SK-N-SH (cell line): Measurements from ENCODE around the gene TRIM66. TPM values are rescaled to one million over a fixed set of nuclear protein-coding genes. Genes with fewer than 3 reads are reported as not detected.

Experiments used
- CTCF ChIA-PET: fragments of 300-600, 350-600 bp; formaldehyde crosslinking; extraction: SDS; loops from one replicate; lab custom pipeline; 2021; lab: Yijun Ruan, JAX
- POLR2A ChIA-PET: fragments of 350-600 bp; sonication (Branson Sonifier 250); formaldehyde crosslinking; extraction: SDS; loops from one replicate; lab custom pipeline; 2020; ENCODE audit warnings: antibody characterized with exemption, inconsistent platforms; lab: Yijun Ruan, JAX
- DNase-seq: peaks from one replicate; pipeline ENCODE4 v3.0.0; 2012
- H2AFZ ChIP-seq: fragments of 200-600 bp; sonication (generic); 2 replicates; pipeline ENCODE4 v1.8.1; 2016; ENCODE audit warnings: antibody characterized with exemption, mild to moderate bottlenecking, low read depth
- H3F3A ChIP-seq: fragments of 200-600 bp; sonication (generic); replicated peaks from 2 replicates; pipeline ENCODE3; 2016; ENCODE audit warnings: antibody characterized with exemption, mild to moderate bottlenecking; ENCODE audit not compliant: insufficient read depth
- H3K27ac ChIP-seq, 2 experiments: fragments of 200-500 bp in 1 of 2; fragments of 200-600 bp in 1 of 2; sonication (Bioruptor generic) in 1 of 2; sonication (generic), shearing (Covaris generic) in 1 of 2; 2 replicates each; pipeline versions ENCODE4 v1.5.1 to v1.6.1; 2014 to 2016; ENCODE audit warnings: low read depth in 2 of 2, inconsistent platforms in 1 of 2, low read length in 1 of 2, mild to moderate bottlenecking in 1 of 2, mixed read lengths in 1 of 2
- H3K27me3 ChIP-seq: fragments of 200-600 bp; sonication (generic), shearing (Covaris generic); 2 replicates; pipeline ENCODE4 v1.6.1; 2016; ENCODE audit warnings: mixed run types; ENCODE audit not compliant: insufficient read depth
- H3K36me3 ChIP-seq, 2 experiments: fragments of 200-500 bp in 1 of 2; fragments of 200-600 bp in 1 of 2; sonication (Bioruptor generic) in 1 of 2; sonication (generic) in 1 of 2; replicated peaks in 1 of 2; 2 replicates each; pipeline versions ENCODE3 to v1.5.1; 2014 to 2016; ENCODE audit warnings: low read length in 1 of 2, mild to moderate bottlenecking in 1 of 2; ENCODE audit not compliant: insufficient read depth in 2 of 2, control insufficient read depth in 1 of 2
- H3K4me1 ChIP-seq, 2 experiments: fragments of 200-500 bp in 1 of 2; fragments of 200-600 bp in 1 of 2; sonication (Bioruptor generic) in 1 of 2; sonication (generic), shearing (Covaris generic) in 1 of 2; 2 replicates each; pipeline versions ENCODE4 v1.5.1 to v1.6.1; 2014 to 2016; ENCODE audit warnings: low read depth in 1 of 2, low read length in 1 of 2, mixed run types in 1 of 2; ENCODE audit not compliant: insufficient read depth in 2 of 2, control insufficient read depth in 1 of 2
- H3K4me2 ChIP-seq: fragments of 200-600 bp; sonication (generic), shearing (Covaris generic); 2 replicates; pipeline ENCODE4 v1.6.1; 2017; ENCODE audit warnings: mixed run types
- H3K4me3 ChIP-seq, 2 experiments: fragments of 200-500 bp in 1 of 2; fragments of 200-600 bp in 1 of 2; sonication (Bioruptor generic) in 1 of 2; sonication (generic), shearing (Covaris generic) in 1 of 2; 2 replicates each; pipeline versions ENCODE4 v1.5.1 to v1.8.1; 2014 to 2016; ENCODE audit warnings: low read depth in 2 of 2, inconsistent platforms in 1 of 2, low read length in 1 of 2, mild to moderate bottlenecking in 1 of 2, mixed read lengths in 1 of 2, moderate library complexity in 1 of 2
- H3K79me2 ChIP-seq: fragments of 200-600 bp; sonication (generic); 2 replicates; pipeline ENCODE4 v1.8.1; 2017; ENCODE audit warnings: mild to moderate bottlenecking; ENCODE audit not compliant: insufficient read depth
- H3K9ac ChIP-seq: fragments of 200-600 bp; sonication (generic); 2 replicates; pipeline ENCODE4 v1.6.1; 2017; ENCODE audit warnings: mixed run types
- H3K9me2 ChIP-seq: fragments of 200-600 bp; sonication (generic); 2 replicates; pipeline ENCODE4 v1.6.1; 2017; ENCODE audit warnings: mixed run types
- H3K9me3 ChIP-seq: fragments of 200-600 bp; sonication (generic); 2 replicates; pipeline ENCODE4 v1.6.1; 2017; ENCODE audit warnings: mixed run types, mild to moderate bottlenecking, moderate library complexity
- H4K20me1 ChIP-seq: fragments of 200-600 bp; sonication (generic); 2 replicates; pipeline ENCODE4 v1.6.1; 2017; ENCODE audit warnings: mild to moderate bottlenecking, mixed run types; ENCODE audit not compliant: insufficient read depth
- ELF1 ChIP-seq: IDR thresholded peaks from 2 replicates; pipeline ENCODE4 v1.4.0; 2012
- EP300 ChIP-seq, 2 experiments: IDR thresholded peaks; 2 replicates each; pipeline versions ENCODE4 v1.4.0 to v1.6.1; 2012; ENCODE audit warnings: borderline replicate concordance in 1 of 2, low read depth in 1 of 2, low read length in 1 of 2
- FOSL2 ChIP-seq: IDR thresholded peaks from 2 replicates; pipeline ENCODE4 v1.4.0; 2012; ENCODE audit warnings: low read depth, mild to moderate bottlenecking, moderate library complexity, borderline replicate concordance
- FOXM1 ChIP-seq: IDR thresholded peaks from 2 replicates; pipeline ENCODE4 v1.4.0; 2012; ENCODE audit warnings: low read depth, mild to moderate bottlenecking
- IRF3 ChIP-seq: fragments of 150-350 bp; IDR thresholded peaks from 2 replicates; pipeline ENCODE4 v1.6.1; 2016; ENCODE audit warnings: mild to moderate bottlenecking, low read depth, low read length
- JUND ChIP-seq: IDR thresholded peaks from 2 replicates; pipeline ENCODE4 v1.4.0; 2012
- NFIC ChIP-seq: IDR thresholded peaks from 2 replicates; pipeline ENCODE4 v1.4.0; 2012; ENCODE audit warnings: borderline replicate concordance
- RFX5 ChIP-seq: IDR thresholded peaks from 2 replicates; pipeline ENCODE4 v1.6.1; 2012; ENCODE audit warnings: mild to moderate bottlenecking, improper control_type of control experiment, low read length
- RXRA ChIP-seq: IDR thresholded peaks from 2 replicates; pipeline ENCODE4 v1.4.0; 2012; ENCODE audit warnings: low read depth, mild to moderate bottlenecking, borderline replicate concordance
- SMC3 ChIP-seq: IDR thresholded peaks from 2 replicates; pipeline ENCODE4 v1.6.1; 2012; ENCODE audit warnings: low read depth, low read length, improper control_type of control experiment
- YY1 ChIP-seq: IDR thresholded peaks from 2 replicates; pipeline ENCODE4 v1.4.0; 2012; ENCODE audit warnings: low read depth, mild to moderate bottlenecking
- WGBS: methylation state at CpG from one replicate; pipeline ENCODE4 v1.1.6; 2017; ENCODE audit warnings: low lambda C conversion rate; 5-methylcytosine and 5-hydroxymethylcytosine counted together
- polyA plus RNA-seq, 3 experiments: library from polyadenylated mRNA; depleted of rRNA; stranded (reverse); fragments of >200 nt; gene quantifications; 2 replicates each; pipeline ENCODE4 v1.2.3, GENCODE V29; 2012
- TF ChIP-seq, protein P1 (sequence below): IDR thresholded peaks from 2 replicates; pipeline ENCODE4 v1.6.1; 2012; ENCODE audit warnings: mild to moderate bottlenecking, low read depth, low read length, moderate library complexity
- TF ChIP-seq, protein P2 (sequence below): IDR thresholded peaks from 2 replicates; pipeline ENCODE4 v1.4.0; 2012; ENCODE audit warnings: low read depth, borderline replicate concordance

The TRIM66 gene
- polyA plus RNA-seq, 1 of the 3 experiments (the other 2 are of a cell fraction) = 6.4 TPM

DNA sequence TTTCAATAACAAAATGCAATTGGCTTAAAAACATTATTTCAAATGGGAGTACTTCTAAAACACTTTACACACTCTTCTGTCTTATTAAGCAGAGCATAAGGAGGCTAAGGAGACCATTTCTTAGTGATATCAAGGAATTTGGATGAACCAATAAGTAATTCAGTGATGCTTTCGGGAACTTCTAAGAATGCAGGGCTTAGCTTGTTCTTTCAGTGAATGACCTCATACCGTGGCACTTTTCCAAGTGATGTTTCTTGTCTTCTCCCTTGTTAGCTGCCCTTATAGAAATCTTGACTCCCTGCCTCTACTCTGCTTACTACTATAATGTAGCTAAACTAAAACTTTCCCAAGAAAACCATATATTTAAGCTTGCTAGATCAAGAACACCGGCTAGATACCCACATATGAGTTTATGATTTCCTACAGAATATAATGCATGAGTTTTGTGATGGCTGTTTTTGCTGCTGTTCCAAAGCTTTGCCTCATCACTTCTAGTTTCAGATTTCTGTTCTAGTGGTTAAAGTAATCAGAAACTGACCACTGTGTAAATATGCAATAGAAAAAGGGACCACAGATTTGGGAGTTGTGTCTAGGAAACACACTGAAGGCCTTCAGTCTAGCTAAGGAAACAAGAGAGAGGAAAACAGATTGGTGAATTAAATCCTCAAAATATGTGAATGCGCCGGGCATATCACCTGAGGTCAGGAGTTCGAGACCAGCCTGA is 50.9 kb downstream of the TRIM66 start:
- H4K20me1 ChIP-seq = no peaks in the 10 kb centered on the region
- H3K9me3 ChIP-seq = no peaks in the 10 kb centered on the region
- no peak overlapping the region for H3K9ac ChIP-seq
- no peaks in the 10 kb centered on the region for H3K4me1 ChIP-seq
- CTCF ChIA-PET = interaction anchor here (1.0 kb wide), 1 partner anchor 15 kb away, joined by 4 read pairs; no protein-coding TSS in a partner anchor
- WGBS = 83% methylated on average over 6 of the region's 6 CpGs
- no peak overlapping the region for H2AFZ ChIP-seq
- peak overlapping the region in 1 of 2 experiments; percentile 33; a peak in 1 of 4 replicates for H3K27ac ChIP-seq
- no peak overlapping the region for H3K4me3 ChIP-seq
- no peaks in the 10 kb centered on the region for H3K9me2 ChIP-seq
- H3K27me3 ChIP-seq = no peaks in the 10 kb centered on the region
- H3K79me2 ChIP-seq = no peaks in the 10 kb centered on the region
- POLR2A ChIA-PET = interaction anchor here (0.6 kb wide), 1 partner anchor 25 kb away, joined by 3 read pairs; no protein-coding TSS in a partner anchor
- TF ChIP-seq JUND = no peak
- peak; percentile 57; the same call in 1 of the 2 replicates for TF ChIP-seq NFIC
- no peak overlapping the region for H3K4me2 ChIP-seq
- H3F3A ChIP-seq = no peaks in the 10 kb centered on the region
- H3K36me3 ChIP-seq = peaks cover 13 to 16% of the 10 kb centered on the region in 2 experiments
- no peak for DNase-seq

DNA sequence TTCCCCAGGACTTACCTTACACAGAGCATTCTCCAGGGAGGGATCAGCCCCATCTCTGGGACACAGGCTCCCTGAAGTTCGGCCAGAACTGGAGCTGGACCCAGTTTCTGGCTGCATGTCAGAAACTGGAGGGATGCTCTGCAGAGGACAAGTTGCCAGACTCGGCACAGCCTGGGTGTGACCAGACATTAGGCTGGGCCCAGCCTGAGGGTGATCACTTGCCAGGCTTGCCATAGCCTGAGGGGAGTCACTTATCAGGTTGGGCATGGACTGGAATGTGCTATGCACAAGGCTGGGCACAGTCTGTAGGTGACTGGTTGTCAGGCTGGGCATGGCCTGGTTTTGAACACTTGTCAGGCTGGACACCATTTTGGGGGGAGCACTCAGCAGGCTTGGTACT is 57.8 kb downstream of the TRIM66 start:
- CTCF ChIA-PET = no interaction called here
- Histone ChIP-seq H3K9me2 (no peaks in the 10 kb centered on the region), H3K9ac (no peak overlapping the region), H3K27me3 (no peaks in the 10 kb centered on the region), H2AFZ (no peak overlapping the region), H3F3A (no peaks in the 10 kb centered on the region), H3K4me3 (no peak overlapping the region), H3K27ac (no peak overlapping the region), H3K36me3 (peaks cover 0 to 35% of the 10 kb centered on the region in 2 experiments), H3K9me3 (no peaks in the 10 kb centered on the region), H3K4me2 (no peak overlapping the region), H3K4me1 (no peaks in the 10 kb centered on the region; a peak in 1 of 4 replicates), H4K20me1 (no peaks in the 10 kb centered on the region), H3K79me2 (no peaks in the 10 kb centered on the region)
- POLR2A ChIA-PET = no interaction called here
- TF ChIP-seq IRF3 (no peak), JUND (no peak), EP300 (IDR thresholded peaks at IDR 0.05; ENCODE audit: borderline replicate concordance in 1 of 2, low read depth in 1 of 2, low read length in 1 of 2) (no peak), SMC3 (no peak), RXRA (no peak), FOSL2 (no peak), RFX5 (no peak), ELF1 (no peak), FOXM1 (no peak), YY1 (no peak)
- TF ChIP-seq, protein P1, sequence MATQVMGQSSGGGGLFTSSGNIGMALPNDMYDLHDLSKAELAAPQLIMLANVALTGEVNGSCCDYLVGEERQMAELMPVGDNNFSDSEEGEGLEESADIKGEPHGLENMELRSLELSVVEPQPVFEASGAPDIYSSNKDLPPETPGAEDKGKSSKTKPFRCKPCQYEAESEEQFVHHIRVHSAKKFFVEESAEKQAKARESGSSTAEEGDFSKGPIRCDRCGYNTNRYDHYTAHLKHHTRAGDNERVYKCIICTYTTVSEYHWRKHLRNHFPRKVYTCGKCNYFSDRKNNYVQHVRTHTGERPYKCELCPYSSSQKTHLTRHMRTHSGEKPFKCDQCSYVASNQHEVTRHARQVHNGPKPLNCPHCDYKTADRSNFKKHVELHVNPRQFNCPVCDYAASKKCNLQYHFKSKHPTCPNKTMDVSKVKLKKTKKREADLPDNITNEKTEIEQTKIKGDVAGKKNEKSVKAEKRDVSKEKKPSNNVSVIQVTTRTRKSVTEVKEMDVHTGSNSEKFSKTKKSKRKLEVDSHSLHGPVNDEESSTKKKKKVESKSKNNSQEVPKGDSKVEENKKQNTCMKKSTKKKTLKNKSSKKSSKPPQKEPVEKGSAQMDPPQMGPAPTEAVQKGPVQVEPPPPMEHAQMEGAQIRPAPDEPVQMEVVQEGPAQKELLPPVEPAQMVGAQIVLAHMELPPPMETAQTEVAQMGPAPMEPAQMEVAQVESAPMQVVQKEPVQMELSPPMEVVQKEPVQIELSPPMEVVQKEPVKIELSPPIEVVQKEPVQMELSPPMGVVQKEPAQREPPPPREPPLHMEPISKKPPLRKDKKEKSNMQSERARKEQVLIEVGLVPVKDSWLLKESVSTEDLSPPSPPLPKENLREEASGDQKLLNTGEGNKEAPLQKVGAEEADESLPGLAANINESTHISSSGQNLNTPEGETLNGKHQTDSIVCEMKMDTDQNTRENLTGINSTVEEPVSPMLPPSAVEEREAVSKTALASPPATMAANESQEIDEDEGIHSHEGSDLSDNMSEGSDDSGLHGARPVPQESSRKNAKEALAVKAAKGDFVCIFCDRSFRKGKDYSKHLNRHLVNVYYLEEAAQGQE = no peak
- TF ChIP-seq, protein P2, sequence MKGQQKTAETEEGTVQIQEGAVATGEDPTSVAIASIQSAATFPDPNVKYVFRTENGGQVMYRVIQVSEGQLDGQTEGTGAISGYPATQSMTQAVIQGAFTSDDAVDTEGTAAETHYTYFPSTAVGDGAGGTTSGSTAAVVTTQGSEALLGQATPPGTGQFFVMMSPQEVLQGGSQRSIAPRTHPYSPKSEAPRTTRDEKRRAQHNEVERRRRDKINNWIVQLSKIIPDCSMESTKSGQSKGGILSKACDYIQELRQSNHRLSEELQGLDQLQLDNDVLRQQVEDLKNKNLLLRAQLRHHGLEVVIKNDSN = no peak
- DNase-seq = no peak
- 100% methylated on average over 1 of the region's 2 CpGs for WGBS
